HCT116 (cell line): Measurements from ENCODE around the gene ATP5MC3. TPM values are rescaled to one million over a fixed set of nuclear protein-coding genes. Genes with fewer than 3 reads are reported as not detected.

ENCODE experiments used
- ATAC-seq: fragments of 200-7000 bp; cut with Tn5 transposase; 2 replicates; pipeline ENCODE4 v1.9.1; 2020; ENCODE audit warnings: mild to moderate bottlenecking, moderate library complexity
- BruUV-seq: library from RNA; stranded (reverse); fragments of 400-500 nt; replicated peaks from 2 replicates; lab custom pipeline; 2021; lab: Mats Ljungman, UMichigan
- CTCF ChIA-PET: fragments of 300-600 bp; sonication (Branson Sonifier 250); formaldehyde crosslinking; loops from one replicate; lab custom pipeline; 2021; ENCODE audit warnings: antibody characterized with exemption; lab: Charles Lee
- POLR2A ChIA-PET: fragments of 300-600, 350-600 bp; sonication (Branson Sonifier 250); formaldehyde crosslinking; loops from one replicate; lab custom pipeline; 2021; ENCODE audit warnings: antibody characterized with exemption; lab: Charles Lee
- RAD21 ChIA-PET, 2 experiments: fragments of 300-600 bp; sonication (Branson Sonifier 250); formaldehyde crosslinking; loops; one replicate each; lab custom pipeline; 2023; ENCODE audit warnings: low total read pairs in 2 of 2; ENCODE audit not compliant: uncharacterized antibody in 2 of 2, unreplicated experiment in 2 of 2, low non-redundant PET in 1 of 2; lab: Charles Lee
- DNase-seq: peaks from one replicate; pipeline ENCODE4 v3.0.0-alpha.2; 2010; ENCODE audit warnings: low read depth, low spot score
- H2AFZ ChIP-seq: fragments of 200-600 bp; shearing (Covaris generic), sonication (generic); 2 replicates; pipeline ENCODE4 v1.6.1; 2017; ENCODE audit warnings: low read depth, mixed run types, mixed read lengths, antibody characterized with exemption, low read length; ENCODE audit not compliant: poor library complexity, severe bottlenecking
- H3K27ac ChIP-seq: 2 replicates; pipeline ENCODE4 v1.5.1; 2012; ENCODE audit warnings: low read depth, low read length
- H3K27me3 ChIP-seq: fragments of 200-600 bp; sonication (generic); 2 replicates; pipeline ENCODE4 v1.6.1; 2016; ENCODE audit warnings: mixed run types, low read length, mixed read lengths; ENCODE audit not compliant: insufficient read depth
- H3K36me3 ChIP-seq, 2 experiments: fragments of 200-500 bp in 1 of 2; fragments of 200-600 bp in 1 of 2; sonication (Bioruptor generic) in 1 of 2; sonication (generic) in 1 of 2; 2 replicates each; pipeline versions ENCODE4 v1.5.1 to v1.6.1; 2014 to 2016; ENCODE audit warnings: low read length in 2 of 2, inconsistent platforms in 1 of 2, mixed read lengths in 1 of 2, mixed run types in 1 of 2; ENCODE audit not compliant: insufficient read depth in 2 of 2, control insufficient read depth in 1 of 2
- H3K4me1 ChIP-seq, 2 experiments: fragments of 200-600 bp in 1 of 2; sonication (generic) in 1 of 2; 2 replicates each; pipeline versions ENCODE4 v1.5.1 to v1.6.1; 2012 to 2017; ENCODE audit warnings: low read length in 2 of 2, inconsistent platforms in 1 of 2, mild to moderate bottlenecking in 1 of 2, mixed read lengths in 1 of 2, mixed run types in 1 of 2, moderate library complexity in 1 of 2; ENCODE audit not compliant: insufficient read depth in 2 of 2, control insufficient read depth in 1 of 2
- H3K4me2 ChIP-seq: fragments of 200-600 bp; sonication (generic); 2 replicates; pipeline ENCODE4 v1.6.1; 2017; ENCODE audit warnings: mixed run types, low read length, mixed read lengths
- H3K4me3 ChIP-seq, 2 experiments: fragments of 200-600 bp in 1 of 2; sonication (generic) in 1 of 2; replicated peaks in 1 of 2; 2 replicates each; pipeline ENCODE4 v1.5.1; 2011 to 2016; ENCODE audit warnings: low read length in 2 of 2, control low read depth in 1 of 2, low read depth in 1 of 2, mild to moderate bottlenecking in 1 of 2, mixed read lengths in 1 of 2, mixed run types in 1 of 2
- H3K79me2 ChIP-seq: fragments of 200-600 bp; sonication (generic); 2 replicates; pipeline ENCODE4 v1.6.1; 2017; ENCODE audit warnings: mild to moderate bottlenecking, mixed run types, low read length, moderate library complexity, mixed read lengths; ENCODE audit not compliant: insufficient read depth
- H3K9ac ChIP-seq: fragments of 200-600 bp; sonication (generic); 2 replicates; pipeline ENCODE4 v1.6.1; 2016; ENCODE audit warnings: low read length, mixed read lengths
- H3K9me2 ChIP-seq: fragments of 200-600 bp; sonication (generic), shearing (Covaris generic); 2 replicates; pipeline ENCODE4 v1.6.1; 2017; ENCODE audit warnings: mixed run types, mild to moderate bottlenecking, moderate library complexity; ENCODE audit not compliant: insufficient read depth
- H3K9me3 ChIP-seq, 2 experiments: fragments of 200-500 bp in 1 of 2; fragments of 200-600 bp in 1 of 2; sonication (Bioruptor generic) in 1 of 2; sonication (generic) in 1 of 2; 2 replicates each; pipeline ENCODE4 v1.6.1; 2014 to 2017; ENCODE audit warnings: low read length in 2 of 2, mixed read lengths in 2 of 2, inconsistent platforms in 1 of 2, low read depth in 1 of 2, mild to moderate bottlenecking in 1 of 2, mixed run types in 1 of 2, moderate library complexity in 1 of 2; ENCODE audit not compliant: control insufficient read depth in 1 of 2, insufficient read depth in 1 of 2
- H4K20me1 ChIP-seq: fragments of 200-600 bp; sonication (generic), shearing (Covaris generic); 2 replicates; pipeline ENCODE4 v1.6.1; 2017; ENCODE audit warnings: mixed run types, mild to moderate bottlenecking, moderate library complexity; ENCODE audit not compliant: insufficient read depth
- CBX3 ChIP-seq: IDR thresholded peaks from 2 replicates; pipeline ENCODE4 v1.6.1; 2012; ENCODE audit warnings: low read depth
- CEBPB ChIP-seq: IDR thresholded peaks from 2 replicates; pipeline ENCODE4 v1.6.1; 2012; ENCODE audit warnings: low read depth
- CTCF ChIP-seq, 3 experiments: fragments of 200-600 bp in 1 of 3; sonication (generic) in 1 of 3; IDR thresholded peaks in 2 of 3; conservative IDR thresholded peaks in 1 of 3; 2 replicates each; pipeline ENCODE4 v1.5.1; 2012 to 2017; ENCODE audit warnings: low read depth in 2 of 3, low read length in 2 of 3, antibody characterized with exemption in 1 of 3, borderline replicate concordance in 1 of 3, control low read depth in 1 of 3, mild to moderate bottlenecking in 1 of 3, mixed read lengths in 1 of 3, mixed run types in 1 of 3, moderate library complexity in 1 of 3; ENCODE audit not compliant: insufficient read depth in 1 of 3
- JUND ChIP-seq: IDR thresholded peaks from 2 replicates; pipeline ENCODE4 v1.6.1; 2012
- RAD21 ChIP-seq: IDR thresholded peaks from 2 replicates; pipeline ENCODE4 v1.6.1; 2012; ENCODE audit warnings: low read depth, mild to moderate bottlenecking
- REST ChIP-seq: IDR thresholded peaks from 2 replicates; pipeline ENCODE4 v1.6.1; 2012; ENCODE audit warnings: low read depth
- SIN3A ChIP-seq: IDR thresholded peaks from 2 replicates; pipeline ENCODE4 v1.6.1; 2012; ENCODE audit warnings: low read depth
- intact Hi-C: fragments of 100-400 bp; cut with micrococcal nuclease; formaldehyde crosslinking; loops from 2 replicates; pipeline ENCODE4 v1.10.0; 2022
- total RNA-seq: library from RNA; stranded (reverse); gene quantifications from one replicate; pipeline ENCODE4 v1.2.1, GENCODE V29; 2021; ENCODE audit not compliant: unreplicated experiment

The ATP5MC3 gene
- total RNA-seq, 1 experiment from 2014 or later, result 361 TPM

GRCh38 chr2:175203621-175204496, 22.3 kb upstream of the ATP5MC3 start:
- Histone ChIP-seq H3K27me3 (no peaks in the 10 kb centered on the region), H3K36me3 (no peaks in the 10 kb centered on the region), H2AFZ (peak overlapping the region; percentile 92), H3K4me2 (peak overlapping the region; percentile 55), H3K79me2 (no peaks in the 10 kb centered on the region), H3K9me3 (no peaks in the 10 kb centered on the region), H3K4me1 (peaks cover 0 to 9% of the 10 kb centered on the region in 2 experiments; a peak in 1 of 4 replicates), H4K20me1 (no peaks in the 10 kb centered on the region), H3K9me2 (no peaks in the 10 kb centered on the region), H3K9ac (no peak overlapping the region), H3K4me3 (peak overlapping the region in 1 of 2 experiments; percentile 27; a peak in 2 of 4 replicates), H3K27ac (no peak overlapping the region)
- TF ChIP-seq CEBPB (no peak), RAD21 (peak; percentile 65), SIN3A (no peak), JUND (no peak), REST (no peak), CBX3 (0 out of 2 replicates have a peak, but pooled peaks have one; percentile 46), CTCF (IDR thresholded peaks at IDR 0.05 in 2 of 3, conservative IDR thresholded peaks at IDR 0.05 in 1 of 3; ENCODE audit: borderline replicate concordance in 1 of 3, insufficient read depth in 1 of 3, low read depth in 2 of 3, low read length in 2 of 3) (peak; percentile 53 to 74 (median 71))
- POLR2A ChIA-PET, result interaction anchor here (1.5 kb wide), 1 partner anchor 25 kb away, joined by 4 read pairs; no protein-coding TSS in a partner anchor
- peak; percentile 57 for DNase-seq
- no TSS peak for BruUV-seq
- ATAC-seq, result peak; percentile 100
- CTCF ChIA-PET, result interaction anchor here (0.7 to 2.6 kb wide), 15 partner anchors 9 to 894 kb away, joined by 3 to 18 read pairs (median 3); no protein-coding TSS in a partner anchor
- RAD21 ChIA-PET, result interaction anchor here (1.0 to 1.5 kb wide), 2 partner anchors 125 kb away, joined by 3 to 5 read pairs; no protein-coding TSS in a partner anchor
- intact Hi-C loops, result loop anchor here (1.0 to 5.0 kb wide), 2 partner anchors 78 to 125 kb away; no protein-coding TSS in a partner anchor
